ENCODE data around the gene RAMP1. TPM values are rescaled to one million over a fixed set of nuclear protein-coding genes. Genes with fewer than 3 reads are reported as not detected.

Gene RAMP1
- total RNA-seq, 2 donors from 2014 or later = 1.6 TPM; not detected in 1

DNA sequence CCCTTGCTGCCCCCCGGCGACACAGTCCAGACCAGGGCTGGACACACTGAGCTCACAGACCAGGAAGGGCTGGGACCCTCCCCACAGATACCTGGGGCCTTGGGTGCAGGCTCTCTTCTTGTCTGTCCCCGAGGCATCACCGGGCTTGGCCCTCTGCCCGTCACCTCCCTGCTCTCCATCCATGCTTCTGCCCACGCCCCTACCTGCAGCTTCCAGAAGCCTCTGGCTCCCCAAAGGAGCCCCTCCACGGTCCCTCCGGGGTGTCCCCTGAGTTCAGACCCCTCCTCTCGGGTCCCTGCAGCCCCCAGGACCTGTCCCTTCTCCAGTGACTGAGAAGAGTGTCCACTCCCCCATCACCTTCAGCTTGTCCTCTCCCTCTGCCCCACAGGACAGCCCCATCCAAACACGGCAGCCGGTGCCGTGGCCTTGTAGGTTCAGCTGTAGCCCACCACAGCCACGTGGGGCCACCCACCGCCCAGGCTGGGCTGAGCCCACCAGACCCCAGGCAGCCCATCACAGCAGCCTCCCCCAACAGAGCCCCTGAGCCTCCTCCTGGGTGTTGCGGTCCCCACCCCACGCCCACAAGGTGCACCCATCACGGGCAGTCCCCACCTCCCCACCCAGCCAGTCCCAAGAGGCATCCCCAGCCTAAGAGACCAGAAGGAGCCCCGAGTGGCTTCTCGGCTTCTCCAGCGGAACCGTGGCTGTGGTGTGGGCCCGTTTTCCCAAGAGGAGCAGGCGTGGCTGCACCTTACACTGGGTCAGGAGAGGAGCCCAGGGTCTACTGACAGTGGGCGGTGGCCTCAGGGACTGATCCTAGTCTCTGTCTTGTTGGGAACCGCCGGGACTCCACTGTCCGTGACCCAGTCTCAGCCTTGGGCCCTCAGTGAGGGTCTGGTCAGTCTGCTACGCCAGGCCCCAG lies 53.1 kb downstream of the RAMP1 start:
- no peak for ATAC-seq
- peaks cover 9% of the 10 kb centered on the region for H3K27me3 Mint-ChIP-seq
- no peak for DNase-seq
- peaks cover 5% of the 10 kb centered on the region for H3K36me3 Mint-ChIP-seq (ENCODE audit: low read depth)
- H3K4me1 Mint-ChIP-seq = peaks cover 3% of the 10 kb centered on the region
- H3K27ac Mint-ChIP-seq = no peak overlapping the region
- H3K9me3 ChIP-seq (ENCODE audit: control insufficient read depth, low read length, poor library complexity, severe bottlenecking) = no peaks in the 10 kb centered on the region
- no peak overlapping the region for H3K4me3 Mint-ChIP-seq

DNA sequence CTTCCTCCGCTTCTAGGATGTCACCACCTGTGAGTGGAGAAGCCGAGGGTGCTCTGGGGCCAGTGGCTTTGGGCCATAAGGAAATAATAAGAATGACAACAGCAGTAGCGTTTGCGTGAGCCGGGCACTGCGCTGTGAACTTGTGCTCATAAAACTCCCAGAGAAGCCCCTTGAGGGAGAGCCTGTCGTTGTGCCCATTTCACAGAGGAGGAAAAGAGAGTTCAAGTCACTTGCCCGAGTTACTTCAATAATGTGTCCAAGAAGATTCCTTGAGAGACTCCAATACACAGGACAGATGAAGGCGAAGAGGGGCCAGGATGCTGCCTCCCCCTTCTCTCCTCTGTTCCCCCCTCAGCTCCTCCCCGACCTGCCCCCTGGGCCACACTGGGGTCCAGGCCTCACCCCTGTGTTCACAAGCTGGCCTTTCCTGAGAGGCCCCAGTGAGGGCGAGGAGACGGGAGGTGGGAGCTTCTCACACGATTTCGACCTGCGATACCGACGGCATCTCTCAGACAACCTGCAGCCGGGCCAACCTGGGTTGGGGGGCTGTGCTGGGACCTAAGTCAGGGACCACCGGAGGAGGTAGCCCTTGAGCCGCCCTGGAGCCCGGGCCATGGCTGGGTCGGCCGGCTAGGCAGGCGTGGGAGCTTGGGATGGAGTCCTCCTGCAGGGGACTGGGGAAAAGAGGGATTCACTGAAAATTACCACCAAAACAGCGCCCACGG lies 53.9 kb downstream of the RAMP1 start:
- no peak overlapping the region for H3K27ac Mint-ChIP-seq

DNA sequence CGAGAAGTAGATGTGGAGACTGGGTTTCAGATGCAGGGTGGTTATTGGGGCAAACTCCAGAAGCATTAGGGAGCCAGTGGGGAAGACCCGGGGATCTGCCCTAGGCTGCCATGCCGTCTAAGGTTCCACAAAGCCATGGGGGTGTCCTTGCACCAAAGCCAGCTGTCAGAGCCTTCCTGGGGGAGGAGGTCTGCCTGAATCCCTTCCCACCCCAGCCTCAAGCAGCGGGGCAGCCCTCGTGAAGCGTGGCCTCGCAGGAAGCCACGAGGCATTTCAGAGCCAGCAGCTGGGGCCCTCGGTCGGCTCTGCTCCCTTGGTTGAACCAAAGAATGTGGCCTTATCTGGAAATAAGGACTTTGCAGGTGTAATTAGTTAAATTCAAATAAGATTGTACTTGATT lies 56.2 kb downstream of the RAMP1 start:
- peaks cover under 1% of the 10 kb centered on the region for H3K36me3 Mint-ChIP-seq (ENCODE audit: low read depth)
- no peak for DNase-seq
- H3K9me3 ChIP-seq (ENCODE audit: control insufficient read depth, low read length, poor library complexity, severe bottlenecking) = no peaks in the 10 kb centered on the region
- peaks cover 10% of the 10 kb centered on the region for H3K4me1 Mint-ChIP-seq
- no peak overlapping the region for H3K27ac Mint-ChIP-seq
- no peak for ATAC-seq
- peaks cover 9% of the 10 kb centered on the region for H3K27me3 Mint-ChIP-seq
- no peak overlapping the region for H3K4me3 Mint-ChIP-seq

More for the DNA sequence above, 53.9 kb downstream of the RAMP1 start:
- ATAC-seq (no peak), DNase-seq (no peak)
- Mint-ChIP-seq H3K4me3 (no peak overlapping the region), H3K36me3 (ENCODE audit: low read depth) (peaks cover 4% of the 10 kb centered on the region), H3K4me1 (peaks cover 3% of the 10 kb centered on the region), H3K27me3 (peaks cover 9% of the 10 kb centered on the region)
- no peaks in the 10 kb centered on the region for H3K9me3 ChIP-seq (ENCODE audit: control insufficient read depth, low read length, poor library complexity, severe bottlenecking)

DNA sequence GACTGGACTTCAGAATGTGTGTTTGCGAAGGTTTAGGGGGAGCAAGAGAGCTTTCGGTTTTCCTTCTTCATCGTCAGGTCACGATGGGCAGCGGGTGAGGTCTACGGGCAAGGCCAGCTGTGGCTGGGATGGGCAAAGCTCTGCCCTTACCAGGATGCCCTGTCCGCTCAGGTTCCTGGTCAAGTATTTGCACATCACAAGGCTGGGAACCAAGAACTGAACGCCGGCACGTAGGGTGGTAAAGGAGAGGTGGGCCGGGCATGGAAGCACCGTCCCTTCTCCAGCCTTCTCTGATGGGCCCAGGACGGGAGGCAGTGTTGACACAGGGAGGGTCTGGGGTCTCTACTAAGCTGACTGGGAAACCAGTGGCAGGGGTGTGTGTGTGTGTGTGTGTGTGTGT lies 56.9 kb downstream of the RAMP1 start:
- ATAC-seq (no peak), DNase-seq (no peak)
- Mint-ChIP-seq H3K4me1 (peaks cover 10% of the 10 kb centered on the region), H3K36me3 (ENCODE audit: low read depth) (peaks cover 2% of the 10 kb centered on the region), H3K27me3 (peaks cover 9% of the 10 kb centered on the region), H3K27ac (no peak overlapping the region), H3K4me3 (no peak overlapping the region)
- no peaks in the 10 kb centered on the region for H3K9me3 ChIP-seq (ENCODE audit: control insufficient read depth, low read length, poor library complexity, severe bottlenecking)

DNA sequence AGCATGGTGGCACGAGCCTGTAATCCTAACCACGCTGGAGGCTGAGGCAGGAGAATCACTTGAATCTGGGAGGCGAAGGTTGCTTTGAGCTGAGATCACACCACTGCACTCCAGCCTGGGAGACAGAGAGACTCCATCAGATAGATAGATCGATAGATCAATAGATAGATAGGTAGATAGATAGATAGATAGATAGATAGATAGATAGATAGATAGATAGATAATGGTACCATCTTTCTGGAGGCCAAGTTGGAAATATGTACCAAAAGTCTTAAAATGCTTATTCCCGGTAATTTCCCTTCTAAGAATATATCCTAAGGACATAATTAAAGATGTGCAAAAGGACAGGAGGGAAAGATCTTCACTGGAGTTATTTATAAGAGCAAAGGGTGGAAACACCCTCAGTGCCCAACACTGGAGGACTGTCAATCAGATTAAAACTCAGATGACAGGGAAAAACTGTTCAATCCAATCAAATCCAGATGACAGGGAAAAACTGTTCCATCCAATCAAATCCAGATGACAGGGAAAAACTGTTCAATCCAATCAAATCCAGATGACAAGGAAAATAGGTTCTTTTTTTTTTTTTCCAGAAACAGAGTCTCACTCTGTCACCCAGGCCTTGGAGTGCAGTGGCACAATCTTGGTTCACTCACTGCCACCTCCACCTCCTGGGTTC lies 58.4 kb downstream of the RAMP1 start:
- H3K36me3 Mint-ChIP-seq (ENCODE audit: low read depth) = peaks cover 2% of the 10 kb centered on the region
- peaks cover 10% of the 10 kb centered on the region for H3K4me1 Mint-ChIP-seq
- ATAC-seq (no peak), DNase-seq (no peak)
- peak overlapping the region; percentile 60 for H3K27ac Mint-ChIP-seq
- no peaks in the 10 kb centered on the region for H3K9me3 ChIP-seq (ENCODE audit: control insufficient read depth, low read length, poor library complexity, severe bottlenecking)
- no peak overlapping the region for H3K4me3 Mint-ChIP-seq
- peaks cover 9% of the 10 kb centered on the region for H3K27me3 Mint-ChIP-seq

DNA sequence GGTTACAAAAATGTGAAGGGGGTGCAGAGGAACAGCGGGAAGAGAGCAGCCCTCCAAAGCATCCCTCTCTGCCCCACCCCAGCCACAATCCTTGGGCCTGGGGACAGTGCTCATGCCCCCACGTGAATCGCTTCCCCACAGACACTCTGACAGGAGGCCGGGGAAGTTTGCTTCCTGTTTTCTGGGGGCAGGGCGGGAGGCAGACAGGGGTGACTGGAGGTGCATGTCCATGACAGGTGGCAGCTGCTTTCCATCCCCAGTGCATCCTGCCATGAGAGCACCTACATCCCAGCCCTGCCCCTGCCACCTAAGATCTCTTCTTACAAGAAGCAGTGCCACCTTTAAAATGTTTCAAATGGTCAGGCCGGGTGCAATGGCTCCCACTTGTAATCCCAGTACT lies 60.2 kb downstream of the RAMP1 start:
- Mint-ChIP-seq H3K36me3 (ENCODE audit: low read depth) (peaks cover 2% of the 10 kb centered on the region), H3K27me3 (peaks cover 9% of the 10 kb centered on the region), H3K4me1 (peaks cover 12% of the 10 kb centered on the region), H3K4me3 (no peak overlapping the region), H3K27ac (peak overlapping the region; percentile 14)
- no peak for DNase-seq
- ATAC-seq = no peak
- H3K9me3 ChIP-seq (ENCODE audit: control insufficient read depth, low read length, poor library complexity, severe bottlenecking) = no peaks in the 10 kb centered on the region

DNA sequence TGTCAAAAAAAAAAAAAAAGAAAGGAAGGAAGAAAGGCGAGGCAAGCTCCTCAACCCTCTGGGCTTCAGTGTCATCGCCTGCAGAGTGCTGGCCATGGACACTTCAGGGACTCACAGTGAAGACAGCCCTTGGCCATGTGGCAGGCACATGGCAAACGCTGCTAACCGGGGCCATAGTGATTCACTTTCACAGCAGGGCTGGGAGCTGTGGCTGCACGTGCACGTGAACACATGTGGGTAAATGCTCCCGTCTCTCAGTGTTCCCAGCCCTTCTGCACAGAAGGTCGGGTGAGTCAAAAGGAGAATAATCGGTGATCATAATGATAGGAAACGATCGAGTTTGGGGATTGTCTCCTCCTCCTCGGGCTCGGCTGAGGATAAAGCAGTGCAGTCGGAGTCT lies 61.2 kb downstream of the RAMP1 start:
- ATAC-seq (no peak), DNase-seq (no peak)
- Mint-ChIP-seq H3K36me3 (ENCODE audit: low read depth) (peaks cover 2% of the 10 kb centered on the region), H3K4me3 (peak overlapping the region; percentile 70), H3K4me1 (peaks cover 15% of the 10 kb centered on the region), H3K27me3 (peaks cover 7% of the 10 kb centered on the region), H3K27ac (no peak overlapping the region)
- H3K9me3 ChIP-seq (ENCODE audit: control insufficient read depth, low read length, poor library complexity, severe bottlenecking) = no peaks in the 10 kb centered on the region

DNA sequence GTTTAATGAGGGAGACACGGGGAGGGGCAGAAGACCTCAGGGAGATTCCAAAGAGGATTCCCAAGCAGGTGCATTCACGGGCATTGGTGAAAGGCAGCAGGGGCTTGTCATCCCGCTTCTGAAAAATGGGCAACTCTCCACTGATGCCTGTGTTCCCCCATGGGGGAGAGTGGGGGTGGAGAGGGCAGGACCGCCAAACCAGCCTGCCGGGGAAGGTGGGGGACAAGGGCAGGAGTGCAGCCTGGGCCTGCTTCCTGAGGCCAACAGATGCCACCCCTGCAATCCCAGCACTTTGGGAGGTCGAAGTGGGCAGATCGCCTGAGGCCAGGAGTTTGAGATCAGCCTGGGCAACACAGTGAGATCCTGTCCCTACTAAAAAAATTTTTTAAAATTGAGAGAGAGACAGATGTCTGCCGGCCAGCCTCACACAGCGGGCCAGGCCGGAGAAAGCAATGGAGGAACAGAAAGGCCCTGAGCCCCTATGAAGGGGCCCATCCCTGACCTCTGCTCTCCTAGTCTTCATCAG lies 62.6 kb downstream of the RAMP1 start:
- H3K9me3 ChIP-seq (ENCODE audit: control insufficient read depth, low read length, poor library complexity, severe bottlenecking) = no peaks in the 10 kb centered on the region
- Mint-ChIP-seq H3K36me3 (ENCODE audit: low read depth) (peaks cover 2% of the 10 kb centered on the region), H3K27me3 (no peaks in the 10 kb centered on the region), H3K4me1 (peaks cover 21% of the 10 kb centered on the region), H3K4me3 (peak overlapping the region; percentile 21), H3K27ac (peak overlapping the region; percentile 54)
- DNase-seq = no peak
- no peak for ATAC-seq

DNA sequence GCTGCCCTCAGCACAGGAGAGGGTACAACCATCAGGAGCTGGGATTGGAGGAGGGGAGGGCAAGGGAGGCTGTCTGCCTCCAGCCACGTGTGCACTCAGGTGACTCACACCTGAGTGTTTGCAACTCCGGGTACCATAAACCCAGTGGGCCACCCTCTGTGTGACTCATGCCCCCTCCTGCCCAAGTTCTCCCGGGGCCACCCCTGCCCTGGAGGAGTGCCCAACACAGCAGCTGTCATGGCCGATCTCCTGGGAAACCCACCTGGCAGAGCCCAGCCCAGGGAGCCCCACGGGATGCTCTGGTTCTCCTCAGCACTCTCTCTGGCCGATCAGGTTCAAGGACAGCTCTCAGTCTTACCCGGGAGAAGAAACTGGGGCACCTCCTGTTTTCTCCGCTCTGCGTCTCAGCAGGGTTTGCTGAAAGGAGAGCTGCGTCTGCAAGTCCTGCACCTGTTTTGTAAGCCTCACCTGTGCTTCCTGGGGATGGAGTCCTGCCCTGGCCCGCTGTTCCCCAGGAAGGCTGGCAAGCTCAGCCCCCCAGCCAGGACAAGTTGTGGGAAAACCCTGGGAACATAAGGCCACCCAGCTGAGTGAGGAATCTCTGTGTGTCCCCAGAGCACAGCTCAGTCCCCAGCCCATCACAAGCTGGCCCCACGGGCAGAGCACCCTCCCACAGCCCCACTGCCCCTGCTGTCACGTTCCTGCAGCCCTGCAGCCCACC lies 63.4 kb downstream of the RAMP1 start:
- H3K27ac Mint-ChIP-seq = no peak overlapping the region
- no peaks in the 10 kb centered on the region for H3K9me3 ChIP-seq (ENCODE audit: control insufficient read depth, low read length, poor library complexity, severe bottlenecking)
- ATAC-seq (no peak), DNase-seq (no peak)
- H3K4me3 Mint-ChIP-seq = peak overlapping the region; percentile 9
- peaks cover 21% of the 10 kb centered on the region for H3K4me1 Mint-ChIP-seq
- no peaks in the 10 kb centered on the region for H3K27me3 Mint-ChIP-seq
- peaks cover 2% of the 10 kb centered on the region for H3K36me3 Mint-ChIP-seq (ENCODE audit: low read depth)

DNA sequence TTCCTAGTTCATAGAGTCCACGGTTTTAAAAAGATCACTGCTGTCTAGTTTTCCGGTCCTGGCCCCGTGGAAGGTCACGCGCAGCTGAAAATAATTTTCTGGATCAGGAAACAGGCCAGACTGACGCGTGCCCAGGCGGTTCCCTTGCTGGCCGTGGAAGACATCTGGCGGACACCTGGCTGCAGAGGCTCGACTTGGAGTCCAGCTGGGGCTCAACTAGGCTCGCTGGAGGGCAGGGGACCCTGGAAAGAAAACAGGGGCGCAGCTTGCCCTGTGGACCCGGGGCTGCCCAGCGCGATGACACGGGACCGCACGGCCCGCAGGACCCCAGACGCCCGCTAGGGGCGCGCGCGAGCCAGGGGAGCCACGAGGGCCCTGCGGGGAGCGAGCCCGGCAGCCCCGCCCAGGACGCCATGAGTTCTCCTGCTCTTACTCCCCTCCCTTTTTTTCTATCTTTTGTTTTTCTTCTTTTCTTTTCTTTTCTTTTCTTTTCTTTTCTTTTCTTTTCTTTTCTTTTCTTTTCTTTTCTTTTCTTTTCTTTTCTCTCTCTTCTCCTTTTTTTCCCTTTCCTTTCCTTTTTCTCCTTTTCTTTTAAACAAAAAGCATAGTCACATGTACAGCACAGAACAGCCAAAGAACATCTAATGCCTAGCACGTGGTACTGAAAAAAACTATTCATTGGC lies 64.2 kb downstream of the RAMP1 start:
- Mint-ChIP-seq H3K4me3 (no peak overlapping the region), H3K27ac (no peak overlapping the region), H3K27me3 (no peaks in the 10 kb centered on the region), H3K36me3 (ENCODE audit: low read depth) (peaks cover 2% of the 10 kb centered on the region), H3K4me1 (peaks cover 21% of the 10 kb centered on the region)
- no peaks in the 10 kb centered on the region for H3K9me3 ChIP-seq (ENCODE audit: control insufficient read depth, low read length, poor library complexity, severe bottlenecking)
- ATAC-seq (peak; percentile 99), DNase-seq (peak; percentile 61 to 73 (median 72))

DNA sequence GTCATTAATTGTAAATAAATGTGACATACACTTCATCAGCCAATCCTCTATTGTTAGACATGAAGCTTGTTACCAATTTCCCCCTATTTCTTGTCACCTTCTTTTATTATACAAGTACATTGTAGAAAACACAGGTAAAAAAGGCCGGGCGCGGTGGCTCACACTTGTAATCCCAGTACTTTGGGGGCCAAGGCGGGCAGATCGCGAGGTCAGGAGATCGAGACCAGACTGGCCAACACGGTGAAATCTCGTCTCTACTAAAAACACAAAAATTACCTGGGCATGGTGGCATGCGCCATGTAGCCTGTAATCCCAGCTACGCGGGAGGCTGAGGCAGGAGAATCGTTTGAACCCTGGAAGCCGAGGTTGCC lies 64.7 kb downstream of the RAMP1 start:
- Mint-ChIP-seq H3K36me3 (ENCODE audit: low read depth) (peaks cover 2% of the 10 kb centered on the region), H3K27ac (peak overlapping the region; percentile 43), H3K4me3 (no peak overlapping the region), H3K27me3 (no peaks in the 10 kb centered on the region), H3K4me1 (peaks cover 19% of the 10 kb centered on the region)
- ATAC-seq (no peak), DNase-seq (no peak)
- H3K9me3 ChIP-seq (ENCODE audit: control insufficient read depth, low read length, poor library complexity, severe bottlenecking) = no peaks in the 10 kb centered on the region

DNA sequence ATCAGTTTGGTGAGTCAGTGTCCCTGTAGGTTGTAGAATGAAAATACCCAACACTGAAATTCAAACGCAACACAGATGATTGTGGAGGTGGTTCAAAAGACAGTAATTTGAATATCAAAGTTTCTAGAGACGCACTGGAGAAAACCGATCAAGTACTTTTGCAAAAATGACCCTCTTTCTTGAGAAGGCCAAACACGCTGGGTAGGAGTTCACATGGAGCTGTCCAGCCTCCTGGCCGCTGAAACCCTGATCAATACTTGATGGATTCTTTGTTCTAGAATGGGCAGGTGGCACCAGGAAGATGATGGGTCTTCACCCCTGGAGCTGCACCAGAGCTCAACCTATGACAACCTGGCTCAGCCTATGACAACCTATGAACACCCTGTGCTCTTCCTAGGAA lies 67.7 kb downstream of the RAMP1 start:
- no peak for ATAC-seq
- Mint-ChIP-seq H3K27ac (no peak overlapping the region), H3K27me3 (no peaks in the 10 kb centered on the region), H3K4me1 (peaks cover 11% of the 10 kb centered on the region), H3K36me3 (ENCODE audit: low read depth) (no peaks in the 10 kb centered on the region), H3K4me3 (no peak overlapping the region)
- DNase-seq = no peak
- H3K9me3 ChIP-seq (ENCODE audit: control insufficient read depth, low read length, poor library complexity, severe bottlenecking) = no peaks in the 10 kb centered on the region
